ENCODE data around the gene FRK. TPM values are rescaled to one million over a fixed set of nuclear protein-coding genes. Genes with fewer than 3 reads are reported as not detected.

The FRK gene
- polyA plus RNA-seq, 2 donors: 1.3 to 1.8 TPM

GRCh38 chr6:116003668-116004067 is 57.0 kb downstream of the FRK start:
- H3K4me1 ChIP-seq (ENCODE audit: control insufficient read depth in 2 of 2, insufficient read depth in 2 of 2, low read length in 1 of 2): no peaks in the 10 kb centered on the region
- no peaks in the 10 kb centered on the region for H3K27me3 ChIP-seq (ENCODE audit: control insufficient read depth in 1 of 2, insufficient read depth in 2 of 2, low read length in 2 of 2)
- H3K9me3 ChIP-seq (ENCODE audit: control insufficient read depth in 2 of 2, insufficient read depth in 1 of 2, low read depth in 1 of 2, low read length in 1 of 2): no peaks in the 10 kb centered on the region
- no peak overlapping the region for H3K4me3 ChIP-seq (ENCODE audit: low read depth in 1 of 2, low read length in 2 of 2)
- no peak overlapping the region for H3K27ac ChIP-seq (ENCODE audit: low read depth in 2 of 2, low read length in 1 of 2)
- WGBS, 2 donors: 66 to 73% methylated on average over 3 of the region's 3 CpGs
- H3K36me3 ChIP-seq (ENCODE audit: control insufficient read depth in 2 of 2, insufficient read depth in 2 of 2, low read length in 1 of 2): peaks cover 0 to 4% of the 10 kb centered on the region in 2 donors

GRCh38 chr6:116002756-116003155 is 57.9 kb downstream of the FRK start:
- Histone ChIP-seq H3K27me3 (ENCODE audit: control insufficient read depth in 1 of 2, insufficient read depth in 2 of 2, low read length in 2 of 2) (no peaks in the 10 kb centered on the region), H3K4me1 (ENCODE audit: control insufficient read depth in 2 of 2, insufficient read depth in 2 of 2, low read length in 1 of 2) (no peaks in the 10 kb centered on the region), H3K27ac (ENCODE audit: low read depth in 2 of 2, low read length in 1 of 2) (no peak overlapping the region), H3K4me3 (ENCODE audit: low read depth in 1 of 2, low read length in 2 of 2) (no peak overlapping the region), H3K36me3 (ENCODE audit: control insufficient read depth in 2 of 2, insufficient read depth in 2 of 2, low read length in 1 of 2) (peaks cover 0 to 4% of the 10 kb centered on the region in 2 donors), H3K9me3 (ENCODE audit: control insufficient read depth in 2 of 2, insufficient read depth in 1 of 2, low read depth in 1 of 2, low read length in 1 of 2) (no peaks in the 10 kb centered on the region)
- 93 to 95% methylated on average over 5 of the region's 5 CpGs for WGBS, 2 donors

GRCh38 chr6:115999235-115999634 is 61.5 kb downstream of the FRK start:
- Histone ChIP-seq H3K27me3 (ENCODE audit: control insufficient read depth in 1 of 2, insufficient read depth in 2 of 2, low read length in 2 of 2) (no peaks in the 10 kb centered on the region), H3K27ac (ENCODE audit: low read depth in 2 of 2, low read length in 1 of 2) (no peak overlapping the region), H3K4me1 (ENCODE audit: control insufficient read depth in 2 of 2, insufficient read depth in 2 of 2, low read length in 1 of 2) (no peaks in the 10 kb centered on the region), H3K36me3 (ENCODE audit: control insufficient read depth in 2 of 2, insufficient read depth in 2 of 2, low read length in 1 of 2) (peaks cover 0 to 4% of the 10 kb centered on the region in 2 donors), H3K9me3 (ENCODE audit: control insufficient read depth in 2 of 2, insufficient read depth in 1 of 2, low read depth in 1 of 2, low read length in 1 of 2) (no peaks in the 10 kb centered on the region), H3K4me3 (ENCODE audit: low read depth in 1 of 2, low read length in 2 of 2) (no peak overlapping the region)
- 86 to 91% methylated on average over 3 of the region's 3 CpGs for WGBS, 2 donors

- Histone ChIP-seq H3K9me3 (ENCODE audit: control insufficient read depth in 2 of 2, insufficient read depth in 1 of 2, low read depth in 1 of 2, low read length in 1 of 2) (no peaks in the 10 kb centered on the region), H3K27ac (ENCODE audit: low read depth in 2 of 2, low read length in 1 of 2) (no peak overlapping the region), H3K4me1 (ENCODE audit: control insufficient read depth in 2 of 2, insufficient read depth in 2 of 2, low read length in 1 of 2) (no peaks in the 10 kb centered on the region), H3K4me3 (ENCODE audit: low read depth in 1 of 2, low read length in 2 of 2) (no peak overlapping the region), H3K36me3 (ENCODE audit: control insufficient read depth in 2 of 2, insufficient read depth in 2 of 2, low read length in 1 of 2) (peaks cover 0 to 4% of the 10 kb centered on the region in 2 donors), H3K27me3 (ENCODE audit: control insufficient read depth in 1 of 2, insufficient read depth in 2 of 2, low read length in 2 of 2) (no peaks in the 10 kb centered on the region)
- WGBS, 2 donors: 75 to 86% methylated on average over 5 of the region's 5 CpGs
These were observed 62.6 kb downstream of the FRK start for GRCh38 chr6:115997990-115998585.

GRCh38 chr6:115986026-115986425 is 74.7 kb downstream of the FRK start:
- Histone ChIP-seq H3K27ac (ENCODE audit: low read depth in 2 of 2, low read length in 1 of 2) (no peak overlapping the region), H3K36me3 (ENCODE audit: control insufficient read depth in 2 of 2, insufficient read depth in 2 of 2, low read length in 1 of 2) (no peaks in the 10 kb centered on the region), H3K9me3 (ENCODE audit: control insufficient read depth in 2 of 2, insufficient read depth in 1 of 2, low read depth in 1 of 2, low read length in 1 of 2) (no peaks in the 10 kb centered on the region), H3K4me3 (ENCODE audit: low read depth in 1 of 2, low read length in 2 of 2) (no peak overlapping the region), H3K27me3 (ENCODE audit: control insufficient read depth in 1 of 2, insufficient read depth in 2 of 2, low read length in 2 of 2) (no peaks in the 10 kb centered on the region), H3K4me1 (ENCODE audit: control insufficient read depth in 2 of 2, insufficient read depth in 2 of 2, low read length in 1 of 2) (no peaks in the 10 kb centered on the region)
- 91 to 95% methylated on average over 2 of the region's 2 CpGs for WGBS, 2 donors

GRCh38 chr6:115984809-115985208 is 75.9 kb downstream of the FRK start:
- H3K4me3 ChIP-seq (ENCODE audit: low read depth in 1 of 2, low read length in 2 of 2): no peak overlapping the region
- H3K36me3 ChIP-seq (ENCODE audit: control insufficient read depth in 2 of 2, insufficient read depth in 2 of 2, low read length in 1 of 2): no peaks in the 10 kb centered on the region
- H3K4me1 ChIP-seq (ENCODE audit: control insufficient read depth in 2 of 2, insufficient read depth in 2 of 2, low read length in 1 of 2): no peaks in the 10 kb centered on the region
- H3K27me3 ChIP-seq (ENCODE audit: control insufficient read depth in 1 of 2, insufficient read depth in 2 of 2, low read length in 2 of 2): no peaks in the 10 kb centered on the region
- no peaks in the 10 kb centered on the region for H3K9me3 ChIP-seq (ENCODE audit: control insufficient read depth in 2 of 2, insufficient read depth in 1 of 2, low read depth in 1 of 2, low read length in 1 of 2)
- WGBS, 2 donors: 68 to 94% methylated on average over 2 of the region's 2 CpGs
- no peak overlapping the region for H3K27ac ChIP-seq (ENCODE audit: low read depth in 2 of 2, low read length in 1 of 2)

GRCh38 chr6:115983998-115984397 is 76.7 kb downstream of the FRK start:
- H3K4me3 ChIP-seq (ENCODE audit: low read depth in 1 of 2, low read length in 2 of 2): no peak overlapping the region
- H3K27me3 ChIP-seq (ENCODE audit: control insufficient read depth in 1 of 2, insufficient read depth in 2 of 2, low read length in 2 of 2): no peaks in the 10 kb centered on the region
- no peak overlapping the region for H3K27ac ChIP-seq (ENCODE audit: low read depth in 2 of 2, low read length in 1 of 2)
- no peaks in the 10 kb centered on the region for H3K4me1 ChIP-seq (ENCODE audit: control insufficient read depth in 2 of 2, insufficient read depth in 2 of 2, low read length in 1 of 2)
- H3K9me3 ChIP-seq (ENCODE audit: control insufficient read depth in 2 of 2, insufficient read depth in 1 of 2, low read depth in 1 of 2, low read length in 1 of 2): no peaks in the 10 kb centered on the region
- H3K36me3 ChIP-seq (ENCODE audit: control insufficient read depth in 2 of 2, insufficient read depth in 2 of 2, low read length in 1 of 2): no peaks in the 10 kb centered on the region
- WGBS, 2 donors: 81 to 89% methylated on average over 4 of the region's 4 CpGs

GRCh38 chr6:115982453-115982852 is 78.2 kb downstream of the FRK start:
- Histone ChIP-seq H3K4me1 (ENCODE audit: control insufficient read depth in 2 of 2, insufficient read depth in 2 of 2, low read length in 1 of 2) (no peaks in the 10 kb centered on the region), H3K27me3 (ENCODE audit: control insufficient read depth in 1 of 2, insufficient read depth in 2 of 2, low read length in 2 of 2) (no peaks in the 10 kb centered on the region), H3K27ac (ENCODE audit: low read depth in 2 of 2, low read length in 1 of 2) (no peak overlapping the region), H3K4me3 (ENCODE audit: low read depth in 1 of 2, low read length in 2 of 2) (no peak overlapping the region), H3K36me3 (ENCODE audit: control insufficient read depth in 2 of 2, insufficient read depth in 2 of 2, low read length in 1 of 2) (no peaks in the 10 kb centered on the region), H3K9me3 (ENCODE audit: control insufficient read depth in 2 of 2, insufficient read depth in 1 of 2, low read depth in 1 of 2, low read length in 1 of 2) (no peaks in the 10 kb centered on the region)
- 94 to 95% methylated on average over 2 of the region's 2 CpGs for WGBS, 2 donors

GRCh38 chr6:115977220-115977619 is 83.5 kb downstream of the FRK start:
- no peaks in the 10 kb centered on the region for H3K27me3 ChIP-seq (ENCODE audit: control insufficient read depth in 1 of 2, insufficient read depth in 2 of 2, low read length in 2 of 2)
- H3K9me3 ChIP-seq (ENCODE audit: control insufficient read depth in 2 of 2, insufficient read depth in 1 of 2, low read depth in 1 of 2, low read length in 1 of 2): no peaks in the 10 kb centered on the region
- H3K27ac ChIP-seq (ENCODE audit: low read depth in 2 of 2, low read length in 1 of 2): no peak overlapping the region
- H3K4me1 ChIP-seq (ENCODE audit: control insufficient read depth in 2 of 2, insufficient read depth in 2 of 2, low read length in 1 of 2): no peaks in the 10 kb centered on the region
- H3K36me3 ChIP-seq (ENCODE audit: control insufficient read depth in 2 of 2, insufficient read depth in 2 of 2, low read length in 1 of 2): no peaks in the 10 kb centered on the region
- WGBS, 2 donors: 40 to 61% methylated on average over 2 of the region's 2 CpGs
- H3K4me3 ChIP-seq (ENCODE audit: low read depth in 1 of 2, low read length in 2 of 2): no peak overlapping the region

GRCh38 chr6:115976321-115976870 is 84.3 kb downstream of the FRK start:
- no peak overlapping the region for H3K4me3 ChIP-seq (ENCODE audit: low read depth in 1 of 2, low read length in 2 of 2)
- no peaks in the 10 kb centered on the region for H3K9me3 ChIP-seq (ENCODE audit: control insufficient read depth in 2 of 2, insufficient read depth in 1 of 2, low read depth in 1 of 2, low read length in 1 of 2)
- H3K4me1 ChIP-seq (ENCODE audit: control insufficient read depth in 2 of 2, insufficient read depth in 2 of 2, low read length in 1 of 2): no peaks in the 10 kb centered on the region
- no peaks in the 10 kb centered on the region for H3K27me3 ChIP-seq (ENCODE audit: control insufficient read depth in 1 of 2, insufficient read depth in 2 of 2, low read length in 2 of 2)
- WGBS, 2 donors: 83 to 89% methylated on average over 2 of the region's 2 CpGs
- no peaks in the 10 kb centered on the region for H3K36me3 ChIP-seq (ENCODE audit: control insufficient read depth in 2 of 2, insufficient read depth in 2 of 2, low read length in 1 of 2)
- H3K27ac ChIP-seq (ENCODE audit: low read depth in 2 of 2, low read length in 1 of 2): no peak overlapping the region

Data from esophagus (tissue), 2 donors.